GM18508 (cell line): ENCODE data around the gene PIGK.

Experiments
- ATAC-seq: cut with Tn5 transposase; IDR thresholded peaks from one replicate; pipeline ENCODE4 v1.9.1; 2021; ENCODE audit warnings: moderate number of reproducible peaks; ENCODE audit not compliant: insufficient read depth, unreplicated experiment

Gene PIGK

GRCh38 chr1:77047575-77047974 lies 171.7 kb downstream of the PIGK start:
- ATAC-seq: no peak

- no peak for ATAC-seq
Observed at GRCh38 chr1:77044133-77044849, 174.9 kb downstream of the PIGK start.

- no peak for ATAC-seq
Observed at GRCh38 chr1:77040826-77041225, 178.4 kb downstream of the PIGK start.

- no peak for ATAC-seq
Observed at GRCh38 chr1:77039739-77040138, 179.5 kb downstream of the PIGK start.

GRCh38 chr1:77039111-77039510 lies 180.1 kb downstream of the PIGK start:
- no peak for ATAC-seq
